Muscle layer of duodenum (tissue), 2 donors: ENCODE data around the gene ZCCHC14.
A peak's percentile ranks its signal among the peaks of the same experiment; 100 is the strongest.

Experiments
- H3K27ac ChIP-seq: one replicate; pipeline ENCODE4 v1.7.0; 2013; ENCODE audit warnings: mild to moderate bottlenecking, low read length
- H3K27me3 ChIP-seq: one replicate; pipeline ENCODE4 v1.7.0; 2013; ENCODE audit warnings: low read depth, mild to moderate bottlenecking, control low read depth, low read length
- H3K36me3 ChIP-seq, 2 donors: one replicate each; pipeline ENCODE4 v1.7.0; 2013; ENCODE audit warnings: low read length in 2 of 2, control low read depth in 1 of 2, mild to moderate bottlenecking in 1 of 2; ENCODE audit not compliant: insufficient read depth in 2 of 2, control insufficient read depth in 1 of 2
- H3K4me1 ChIP-seq, 2 donors: one replicate each; pipeline ENCODE4 v1.7.0; 2013; ENCODE audit warnings: low read length in 2 of 2, mild to moderate bottlenecking in 2 of 2, control low read depth in 1 of 2, moderate library complexity in 1 of 2; ENCODE audit not compliant: insufficient read depth in 2 of 2, control insufficient read depth in 1 of 2
- H3K4me3 ChIP-seq, 2 donors: one replicate each; pipeline ENCODE4 v1.7.0; 2013; ENCODE audit warnings: low read length in 2 of 2, low read depth in 1 of 2, mild to moderate bottlenecking in 1 of 2
- H3K9me3 ChIP-seq, 2 donors: one replicate each; pipeline ENCODE4 v1.7.0; 2013; ENCODE audit warnings: low read length in 2 of 2, control low read depth in 1 of 2, mild to moderate bottlenecking in 1 of 2; ENCODE audit not compliant: control insufficient read depth in 1 of 2
- donor health status: healthy.

The ZCCHC14 gene

DNA sequence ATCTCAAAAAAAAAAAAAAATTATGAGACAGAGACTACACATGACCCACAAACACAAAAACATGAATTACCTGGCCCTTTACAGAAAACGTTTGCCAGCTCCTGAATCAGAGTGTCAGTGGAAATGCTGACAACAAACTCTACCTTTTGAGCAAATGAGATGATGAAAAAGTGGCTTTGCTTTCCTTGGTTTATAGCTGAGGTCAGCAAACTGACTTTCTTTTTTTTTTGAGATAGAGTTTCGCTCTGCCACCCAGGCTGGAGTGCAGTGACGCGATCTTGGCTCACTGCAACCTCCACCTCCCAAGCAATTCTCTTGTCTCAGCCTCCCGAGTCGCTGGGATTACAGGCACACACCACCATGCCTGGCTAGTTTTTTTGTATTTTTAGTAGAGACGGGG, 46.3 kb downstream of the ZCCHC14 start:
- peak overlapping the region; percentile 92 for H3K27ac ChIP-seq
- peaks cover 5 to 19% of the 10 kb centered on the region in 2 donors for H3K36me3 ChIP-seq
- no peak overlapping the region for H3K4me3 ChIP-seq

DNA sequence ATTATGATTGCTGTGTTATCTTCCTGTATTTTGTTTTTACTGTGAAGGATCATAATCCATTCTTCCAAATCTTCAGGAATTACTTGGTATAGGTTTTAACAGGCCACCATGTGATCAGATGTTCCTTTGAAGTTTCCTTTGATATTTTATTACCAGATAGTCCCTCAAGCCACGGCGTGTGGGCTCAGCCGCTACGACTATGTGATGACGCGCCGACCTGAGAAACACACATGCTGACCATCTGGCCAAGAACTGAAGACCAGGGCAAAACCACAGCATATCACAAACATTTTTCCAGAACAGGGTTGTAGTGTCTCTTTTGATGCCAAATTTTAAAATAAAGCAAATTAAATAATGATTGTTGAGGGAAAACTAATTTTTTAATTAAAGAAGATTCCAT, 47.3 kb downstream of the ZCCHC14 start:
- peaks cover 0 to 7% of the 10 kb centered on the region in 2 donors for H3K4me1 ChIP-seq
- peaks cover 2 to 17% of the 10 kb centered on the region in 2 donors for H3K36me3 ChIP-seq
- no peaks in the 10 kb centered on the region for H3K9me3 ChIP-seq
- H3K4me3 ChIP-seq: no peak overlapping the region
- no peak overlapping the region for H3K27ac ChIP-seq
- H3K27me3 ChIP-seq: no peaks in the 10 kb centered on the region

More for the DNA sequence above, 46.3 kb downstream of the ZCCHC14 start:
- Histone ChIP-seq H3K27me3 (no peaks in the 10 kb centered on the region), H3K4me1 (peaks cover 0 to 7% of the 10 kb centered on the region in 2 donors), H3K9me3 (no peaks in the 10 kb centered on the region)

DNA sequence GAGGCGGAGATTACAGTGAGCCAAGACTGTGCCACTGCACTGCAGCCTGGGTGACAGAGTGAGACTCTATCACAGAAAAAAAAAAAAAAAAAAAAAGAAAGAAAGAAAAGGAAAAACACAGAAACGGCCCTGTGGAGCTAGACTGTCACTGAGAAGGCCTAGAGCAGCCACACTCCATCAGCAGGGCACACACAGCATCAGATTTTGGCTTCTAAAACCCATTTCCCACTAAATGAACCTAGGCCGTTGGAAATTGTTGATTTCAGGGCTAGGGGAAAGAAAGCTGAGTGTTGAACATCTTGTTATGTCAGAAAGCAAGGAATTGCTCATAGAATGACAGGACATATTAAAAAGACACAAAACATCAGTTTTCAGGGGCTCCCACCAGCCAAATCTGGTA, 48.9 kb downstream of the ZCCHC14 start:
- Histone ChIP-seq H3K27me3 (no peaks in the 10 kb centered on the region), H3K36me3 (peaks cover 0 to 17% of the 10 kb centered on the region in 2 donors), H3K9me3 (no peaks in the 10 kb centered on the region), H3K4me3 (no peak overlapping the region), H3K4me1 (peaks cover 0 to 7% of the 10 kb centered on the region in 2 donors), H3K27ac (no peak overlapping the region)

GRCh38 chr16:87443016-87443415, 49.8 kb downstream of the ZCCHC14 start:
- Histone ChIP-seq H3K9me3 (no peaks in the 10 kb centered on the region), H3K27me3 (no peaks in the 10 kb centered on the region), H3K36me3 (peaks cover 0 to 13% of the 10 kb centered on the region in 2 donors), H3K27ac (no peak overlapping the region), H3K4me1 (peaks cover 0 to 10% of the 10 kb centered on the region in 2 donors), H3K4me3 (no peak overlapping the region)

- Histone ChIP-seq H3K4me3 (no peak overlapping the region), H3K27me3 (no peaks in the 10 kb centered on the region), H3K4me1 (peaks cover 0 to 8% of the 10 kb centered on the region in 2 donors), H3K9me3 (no peaks in the 10 kb centered on the region), H3K27ac (no peak overlapping the region), H3K36me3 (peaks cover 0 to 13% of the 10 kb centered on the region in 2 donors)
These were observed 50.2 kb downstream of the ZCCHC14 start for GRCh38 chr16:87442581-87442966.

- H3K27me3 ChIP-seq: no peaks in the 10 kb centered on the region
- peaks cover 0 to 5% of the 10 kb centered on the region in 2 donors for H3K4me1 ChIP-seq
- no peak overlapping the region for H3K27ac ChIP-seq
- H3K4me3 ChIP-seq: no peak overlapping the region
- H3K36me3 ChIP-seq: peaks cover 0 to 8% of the 10 kb centered on the region in 2 donors
- no peaks in the 10 kb centered on the region for H3K9me3 ChIP-seq
These were observed 50.8 kb downstream of the ZCCHC14 start for GRCh38 chr16:87441886-87442580.

DNA sequence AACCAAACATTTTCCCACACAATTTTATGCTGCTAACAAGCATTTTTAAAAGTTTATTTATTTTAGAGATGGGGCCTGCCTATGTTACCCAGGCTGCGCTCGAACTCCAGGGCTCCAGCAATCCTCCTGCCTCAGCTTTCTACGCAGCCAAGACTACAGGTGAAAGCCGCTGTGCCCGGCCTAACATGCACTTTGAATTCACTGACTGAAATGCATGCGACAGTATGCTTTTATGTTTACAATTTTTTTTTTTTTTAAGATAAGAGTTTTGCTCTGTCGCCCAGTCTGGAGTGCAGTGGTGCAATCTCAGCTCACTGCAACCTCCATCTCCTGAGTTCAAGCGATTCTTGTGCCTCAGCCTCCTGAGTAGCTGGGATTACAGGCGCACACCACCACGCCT, 52.9 kb downstream of the ZCCHC14 start:
- H3K27me3 ChIP-seq: no peaks in the 10 kb centered on the region
- H3K4me1 ChIP-seq: peaks cover 0 to 23% of the 10 kb centered on the region in 2 donors
- no peaks in the 10 kb centered on the region for H3K9me3 ChIP-seq
- no peak overlapping the region for H3K27ac ChIP-seq
- no peak overlapping the region for H3K4me3 ChIP-seq
- peaks cover 0 to 6% of the 10 kb centered on the region in 2 donors for H3K36me3 ChIP-seq

GRCh38 chr16:87438611-87438985, 54.2 kb downstream of the ZCCHC14 start:
- Histone ChIP-seq H3K27me3 (no peaks in the 10 kb centered on the region), H3K4me1 (peaks cover 0 to 24% of the 10 kb centered on the region in 2 donors), H3K27ac (no peak overlapping the region), H3K4me3 (no peak overlapping the region), H3K36me3 (no peaks in the 10 kb centered on the region), H3K9me3 (no peaks in the 10 kb centered on the region)

DNA sequence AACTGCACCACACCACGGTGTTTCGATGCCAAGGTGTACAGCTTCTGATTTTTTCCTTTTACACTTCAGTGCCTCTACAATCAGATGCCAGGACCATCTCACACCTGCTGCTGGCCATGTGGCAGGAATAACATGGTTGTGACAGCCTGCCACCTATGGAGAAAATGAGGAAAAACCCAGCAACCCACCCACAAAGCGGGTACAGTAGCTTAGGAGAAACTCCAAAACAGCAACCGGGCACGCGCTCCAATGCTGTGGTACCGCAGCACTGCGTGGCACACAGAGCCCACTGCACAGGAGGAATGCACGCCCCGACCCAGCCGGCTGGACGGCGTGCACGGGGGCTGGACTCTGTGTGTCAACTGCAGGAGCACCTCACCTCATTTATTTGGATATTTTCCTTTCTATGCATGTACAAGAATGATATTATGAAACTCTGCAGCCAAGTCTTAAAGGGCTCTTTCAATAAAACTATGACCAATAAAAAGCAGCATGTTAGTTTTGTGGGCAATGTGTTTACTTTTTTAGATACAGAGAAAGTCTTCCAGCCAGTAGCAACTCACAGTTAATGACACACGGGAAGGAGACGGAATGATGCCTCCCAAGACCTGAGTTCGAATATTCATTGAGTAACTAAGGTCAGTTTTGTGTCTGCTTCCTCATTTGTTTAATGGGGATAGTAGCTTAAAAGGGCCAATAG, 54.8 kb downstream of the ZCCHC14 start:
- H3K9me3 ChIP-seq: no peaks in the 10 kb centered on the region
- H3K4me1 ChIP-seq: peaks cover 0 to 24% of the 10 kb centered on the region in 2 donors
- H3K4me3 ChIP-seq: no peak overlapping the region
- no peak overlapping the region for H3K27ac ChIP-seq
- no peaks in the 10 kb centered on the region for H3K36me3 ChIP-seq
- H3K27me3 ChIP-seq: no peaks in the 10 kb centered on the region

DNA sequence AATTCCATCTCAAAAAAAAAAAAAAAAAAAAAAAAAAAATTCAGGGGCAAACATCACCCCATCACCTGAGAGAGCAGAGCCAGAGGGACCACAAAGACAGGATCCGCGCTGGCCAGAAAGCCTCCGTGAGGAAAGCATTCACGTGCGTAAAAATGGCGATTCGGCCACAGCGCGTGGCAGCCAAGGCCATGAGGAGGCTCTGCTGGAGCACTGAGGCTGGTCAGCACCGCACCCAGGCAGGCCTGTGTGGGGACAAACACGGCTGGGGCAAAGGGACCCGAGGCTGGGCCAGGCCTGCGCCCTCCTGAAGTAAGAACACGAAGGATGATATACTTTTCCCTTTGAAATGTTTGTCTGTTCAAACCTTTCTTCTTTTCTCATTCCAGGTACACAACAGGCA, 55.5 kb downstream of the ZCCHC14 start:
- Histone ChIP-seq H3K9me3 (no peaks in the 10 kb centered on the region), H3K27ac (no peak overlapping the region), H3K27me3 (no peaks in the 10 kb centered on the region), H3K4me1 (peaks cover 0 to 24% of the 10 kb centered on the region in 2 donors), H3K36me3 (no peaks in the 10 kb centered on the region), H3K4me3 (no peak overlapping the region)

GRCh38 chr16:87436225-87437172, 56.3 kb downstream of the ZCCHC14 start:
- Histone ChIP-seq H3K9me3 (no peaks in the 10 kb centered on the region), H3K4me3 (no peak overlapping the region), H3K4me1 (peaks cover 3 to 27% of the 10 kb centered on the region in 2 donors), H3K36me3 (peaks cover 0 to 5% of the 10 kb centered on the region in 2 donors), H3K27me3 (no peaks in the 10 kb centered on the region), H3K27ac (no peak overlapping the region)
